PC-9 (cell line): ENCODE results near the gene ATCAY. TPM values are rescaled to one million over a fixed set of nuclear protein-coding genes. Genes with fewer than 3 reads are reported as not detected.

Experiments used
- BruUV-seq: library from RNA; stranded (reverse); fragments of 400-500 nt; replicated peaks from 2 replicates; lab custom pipeline; 2021; lab: Mats Ljungman, UMichigan
- CTCF ChIA-PET: fragments of 300-600 bp; sonication (Branson Sonifier 250); formaldehyde crosslinking; loops from one replicate; lab custom pipeline; 2022; ENCODE audit warnings: antibody characterized with exemption; lab: Charles Lee
- POLR2A ChIA-PET: fragments of 300-600 bp; sonication (Branson Sonifier 250); formaldehyde crosslinking; loops from one replicate; lab custom pipeline; 2022; ENCODE audit warnings: antibody characterized with exemption; ENCODE audit not compliant: unreplicated experiment; lab: Charles Lee
- DNase-seq, 2 experiments: peaks; one replicate each; pipeline versions ENCODE4 v3.0.0 to v3.0.0-alpha.2; 2015 to 2022; ENCODE audit warnings: mixed read lengths in 1 of 2
- H2AFZ ChIP-seq: fragments of 200-600 bp; sonication (generic); 2 replicates; pipeline ENCODE4 v1.8.1; 2017; ENCODE audit warnings: antibody characterized with exemption
- H3F3A ChIP-seq: fragments of 200-600 bp; sonication (generic); 2 replicates; pipeline ENCODE4 v1.8.1; 2017; ENCODE audit warnings: antibody characterized with exemption, mild to moderate bottlenecking, low read depth; ENCODE audit not compliant: insufficient read depth
- H3K27ac ChIP-seq: fragments of 200-600 bp; sonication (generic); 2 replicates; pipeline ENCODE4 v1.6.1; 2016; ENCODE audit warnings: mixed run types
- H3K27me3 ChIP-seq: fragments of 200-600 bp; sonication (generic); 2 replicates; pipeline ENCODE4 v1.6.1; 2016; ENCODE audit warnings: low read depth, mixed run types; ENCODE audit not compliant: insufficient read depth
- H3K36me3 ChIP-seq: fragments of 200-600 bp; sonication (generic); 2 replicates; pipeline ENCODE4 v1.6.1; 2016; ENCODE audit warnings: low read depth, mixed run types
- H3K4me1 ChIP-seq: fragments of 200-600 bp; sonication (generic); replicated peaks from 2 replicates; pipeline ENCODE4 v1.6.1; 2016; ENCODE audit warnings: mixed run types; ENCODE audit not compliant: insufficient read depth
- H3K4me2 ChIP-seq: fragments of 200-600 bp; sonication (generic); 2 replicates; pipeline ENCODE4 v1.6.1; 2017; ENCODE audit warnings: mixed run types
- H3K4me3 ChIP-seq: fragments of 200-600 bp; sonication (generic); 2 replicates; pipeline ENCODE4 v1.6.1; 2016; ENCODE audit warnings: mixed run types
- H3K79me2 ChIP-seq: fragments of 200-600 bp; sonication (generic); 2 replicates; pipeline ENCODE4 v1.6.1; 2017; ENCODE audit warnings: low read depth, mixed run types
- H3K9me2 ChIP-seq: fragments of 200-600 bp; sonication (generic); 2 replicates; pipeline ENCODE4 v1.8.1; 2017; ENCODE audit warnings: mild to moderate bottlenecking; ENCODE audit not compliant: insufficient read depth
- H3K9me3 ChIP-seq: fragments of 200-600 bp; sonication (generic); 2 replicates; pipeline ENCODE4 v1.8.1; 2016; ENCODE audit warnings: low read depth; ENCODE audit not compliant: insufficient read depth
- H4K20me1 ChIP-seq: fragments of 200-600 bp; sonication (generic); 2 replicates; pipeline ENCODE4 v1.8.1; 2017; ENCODE audit not compliant: insufficient read depth
- CTCF ChIP-seq: fragments of 200-600 bp; sonication (generic); conservative IDR thresholded peaks from 2 replicates; pipeline ENCODE4 v1.6.1; 2017; ENCODE audit warnings: mixed run types, antibody characterized with exemption, mild to moderate bottlenecking, moderate library complexity
- EZH2 ChIP-seq: fragments of 200-600 bp; sonication (generic); IDR thresholded peaks from 2 replicates; pipeline ENCODE4 v1.8.0; 2017; ENCODE audit warnings: antibody characterized with exemption, low read depth
- intact Hi-C: fragments of 100-400 bp; cut with micrococcal nuclease; formaldehyde crosslinking; loops from one replicate; pipeline ENCODE4 v1.10.0; 2022; ENCODE audit not compliant: unreplicated experiment
- total RNA-seq: library from RNA; stranded (reverse); gene quantifications from 2 replicates; pipeline ENCODE4 v1.2.3, GENCODE V29; 2021

ATCAY gene
- total RNA-seq, 1 experiment from 2014 or later: not detected

- H3K4me1 ChIP-seq: no peaks in the 10 kb centered on the region
- H4K20me1 ChIP-seq: no peaks in the 10 kb centered on the region
- no peaks in the 10 kb centered on the region for H3K9me2 ChIP-seq
- H2AFZ ChIP-seq: no peak overlapping the region
- no peak overlapping the region for H3K4me2 ChIP-seq
- POLR2A ChIA-PET: no interaction called here
- no peak overlapping the region for H3K4me3 ChIP-seq
- no peak overlapping the region for H3K27ac ChIP-seq
- H3F3A ChIP-seq: peaks cover 3% of the 10 kb centered on the region; the same call in 1 of the 2 replicates
- CTCF ChIA-PET: no interaction called here
- no TSS peak for BruUV-seq
- TF ChIP-seq EZH2 (no peak), CTCF (no peak)
- no peaks in the 10 kb centered on the region for H3K79me2 ChIP-seq
- H3K27me3 ChIP-seq: no peaks in the 10 kb centered on the region
- no peak for DNase-seq
- no peaks in the 10 kb centered on the region for H3K36me3 ChIP-seq
- H3K9me3 ChIP-seq: no peaks in the 10 kb centered on the region
- intact Hi-C loops: no loop called here
Measured at GRCh38 chr19:3836887-3837286, 43.6 kb upstream of the ATCAY start.

GRCh38 chr19:3837332-3837731, 43.2 kb upstream of the ATCAY start:
- Histone ChIP-seq H2AFZ (no peak overlapping the region), H3F3A (peaks cover 3% of the 10 kb centered on the region; the same call in 1 of the 2 replicates), H3K9me3 (no peaks in the 10 kb centered on the region), H3K9me2 (no peaks in the 10 kb centered on the region), H3K27me3 (no peaks in the 10 kb centered on the region), H3K27ac (no peak overlapping the region), H3K4me3 (no peak overlapping the region), H3K36me3 (no peaks in the 10 kb centered on the region), H3K4me2 (no peak overlapping the region), H4K20me1 (no peaks in the 10 kb centered on the region), H3K79me2 (no peaks in the 10 kb centered on the region), H3K4me1 (no peaks in the 10 kb centered on the region)
- DNase-seq: no peak
- BruUV-seq: no TSS peak
- no peak for TF ChIP-seq CTCF
- no peak for TF ChIP-seq EZH2
- CTCF ChIA-PET: no interaction called here
- POLR2A ChIA-PET: no interaction called here
- intact Hi-C loops: no loop called here

- ChIA-PET CTCF (no interaction called here), POLR2A (no interaction called here)
- H3K79me2 ChIP-seq: no peaks in the 10 kb centered on the region
- H3K4me2 ChIP-seq: no peak overlapping the region
- intact Hi-C loops: no loop called here
- H4K20me1 ChIP-seq: no peaks in the 10 kb centered on the region
- TF ChIP-seq EZH2 (no peak), CTCF (no peak)
- no peak overlapping the region for H3K4me3 ChIP-seq
- H3K27me3 ChIP-seq: no peaks in the 10 kb centered on the region
- no TSS peak for BruUV-seq
- H3K27ac ChIP-seq: no peak overlapping the region
- no peaks in the 10 kb centered on the region for H3K36me3 ChIP-seq
- H2AFZ ChIP-seq: no peak overlapping the region
- H3F3A ChIP-seq: peaks cover 3% of the 10 kb centered on the region; the same call in 1 of the 2 replicates
- DNase-seq: no peak
- no peaks in the 10 kb centered on the region for H3K9me2 ChIP-seq
- H3K9me3 ChIP-seq: no peaks in the 10 kb centered on the region
- no peaks in the 10 kb centered on the region for H3K4me1 ChIP-seq
Measured at GRCh38 chr19:3837922-3838321, 42.6 kb upstream of the ATCAY start.
